NT2/D1 (cell line): Measurements from ENCODE around the gene KRT73.

Experiments used
- SUZ12 ChIP-seq: IDR thresholded peaks from 2 replicates; pipeline ENCODE4 v1.6.1; 2011; ENCODE audit not compliant: insufficient read length, insufficient read depth; ENCODE audit errors: extremely low read depth
- YY1 ChIP-seq: IDR thresholded peaks from 2 replicates; pipeline ENCODE4 v1.6.1; 2011; ENCODE audit not compliant: insufficient read length, insufficient read depth
- ZNF274 ChIP-seq: IDR thresholded peaks from 2 replicates; pipeline ENCODE4 v1.6.1; 2011; ENCODE audit warnings: mild to moderate bottlenecking, low read depth, low read length

- no peak for TF ChIP-seq YY1
- no peak for TF ChIP-seq ZNF274
- TF ChIP-seq SUZ12: no peak
These were observed 4.0 kb upstream of the KRT73 start for GRCh38 chr12:52622349-52622748.
